ENCODE data around the gene BCAS4. TPM values are rescaled to one million over a fixed set of nuclear protein-coding genes. Genes with fewer than 3 reads are reported as not detected.
A peak's percentile ranks its signal among the peaks of the same experiment; 100 is the strongest.

BCAS4 gene
- total RNA-seq, 4 donors from 2014 or later, result 6.6 to 15.7 (median 13.1) TPM

DNA sequence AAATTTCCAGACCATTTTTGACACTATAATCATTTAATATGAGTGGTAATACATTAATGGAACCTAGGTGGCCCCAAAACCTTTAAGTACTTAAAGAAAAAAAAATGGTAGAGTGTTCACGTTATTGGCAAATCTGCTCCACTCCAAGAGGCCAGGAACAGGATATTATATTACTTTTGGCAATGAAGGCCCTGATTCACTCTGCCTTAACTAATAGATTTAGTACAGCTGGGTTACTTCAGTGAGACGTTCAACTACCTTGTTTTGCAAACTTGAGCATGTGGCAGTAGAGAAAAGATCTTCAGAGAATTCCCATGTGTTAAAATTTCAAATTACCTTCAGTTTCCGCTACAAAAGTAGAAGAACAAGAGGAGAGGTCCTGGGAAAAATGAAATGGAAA, 123.5 kb downstream of the BCAS4 start:
- Histone ChIP-seq H3K4me3 (replicated peaks in 1 of 3) (no peak overlapping the region), H3K27ac (no peak overlapping the region), H3K4me1 (peaks cover 41 to 77% of the 10 kb centered on the region in 2 donors), H3K36me3 (no peaks in the 10 kb centered on the region), H3K27me3 (no peaks in the 10 kb centered on the region), H3K9me3 (no peaks in the 10 kb centered on the region)
- intact Hi-C loops (cut with DNase I), result no loop called here
- TF ChIP-seq, protein P1, sequence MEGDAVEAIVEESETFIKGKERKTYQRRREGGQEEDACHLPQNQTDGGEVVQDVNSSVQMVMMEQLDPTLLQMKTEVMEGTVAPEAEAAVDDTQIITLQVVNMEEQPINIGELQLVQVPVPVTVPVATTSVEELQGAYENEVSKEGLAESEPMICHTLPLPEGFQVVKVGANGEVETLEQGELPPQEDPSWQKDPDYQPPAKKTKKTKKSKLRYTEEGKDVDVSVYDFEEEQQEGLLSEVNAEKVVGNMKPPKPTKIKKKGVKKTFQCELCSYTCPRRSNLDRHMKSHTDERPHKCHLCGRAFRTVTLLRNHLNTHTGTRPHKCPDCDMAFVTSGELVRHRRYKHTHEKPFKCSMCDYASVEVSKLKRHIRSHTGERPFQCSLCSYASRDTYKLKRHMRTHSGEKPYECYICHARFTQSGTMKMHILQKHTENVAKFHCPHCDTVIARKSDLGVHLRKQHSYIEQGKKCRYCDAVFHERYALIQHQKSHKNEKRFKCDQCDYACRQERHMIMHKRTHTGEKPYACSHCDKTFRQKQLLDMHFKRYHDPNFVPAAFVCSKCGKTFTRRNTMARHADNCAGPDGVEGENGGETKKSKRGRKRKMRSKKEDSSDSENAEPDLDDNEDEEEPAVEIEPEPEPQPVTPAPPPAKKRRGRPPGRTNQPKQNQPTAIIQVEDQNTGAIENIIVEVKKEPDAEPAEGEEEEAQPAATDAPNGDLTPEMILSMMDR (IDR thresholded peaks at IDR 0.05), result no peak
- no peak for TF ChIP-seq POLR2A (IDR thresholded peaks at IDR 0.05)
- no peak for DNase-seq
- 61 to 75% methylated on average over 3 of the region's 3 CpGs for WGBS, 2 donors

DNA sequence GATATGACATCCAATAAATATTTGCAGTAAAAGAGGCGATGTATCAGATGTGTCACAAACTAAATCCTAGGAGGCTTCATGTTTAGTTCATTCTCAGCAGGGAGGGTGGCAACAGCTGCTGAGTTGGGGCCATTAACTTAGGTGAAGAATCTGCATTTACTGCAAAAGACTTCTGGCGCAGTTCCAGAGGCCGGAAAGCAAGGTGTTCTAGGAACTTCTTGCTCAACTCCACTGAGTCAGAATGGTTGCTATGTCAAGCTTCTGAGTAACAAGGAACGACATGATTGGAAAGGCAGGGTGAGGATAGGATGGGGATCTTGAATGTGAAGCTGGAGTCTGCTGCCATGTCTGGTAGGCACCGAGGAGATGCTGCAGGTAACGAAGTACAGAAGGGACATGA, 124.7 kb downstream of the BCAS4 start:
- H3K36me3 ChIP-seq, result no peaks in the 10 kb centered on the region
- H3K27ac ChIP-seq, result no peak overlapping the region
- intact Hi-C loops (cut with DNase I), result no loop called here
- H3K27me3 ChIP-seq, result no peaks in the 10 kb centered on the region
- H3K4me3 ChIP-seq (replicated peaks in 1 of 3), result no peak overlapping the region
- peak; percentile 35 to 41 for DNase-seq
- peaks cover 36 to 77% of the 10 kb centered on the region in 2 donors for H3K4me1 ChIP-seq
- 78 to 80% methylated on average over 6 of the region's 6 CpGs for WGBS, 2 donors
- no peak for TF ChIP-seq POLR2A (IDR thresholded peaks at IDR 0.05)
- TF ChIP-seq, protein P1 (IDR thresholded peaks at IDR 0.05), result no peak
- no peaks in the 10 kb centered on the region for H3K9me3 ChIP-seq

DNA sequence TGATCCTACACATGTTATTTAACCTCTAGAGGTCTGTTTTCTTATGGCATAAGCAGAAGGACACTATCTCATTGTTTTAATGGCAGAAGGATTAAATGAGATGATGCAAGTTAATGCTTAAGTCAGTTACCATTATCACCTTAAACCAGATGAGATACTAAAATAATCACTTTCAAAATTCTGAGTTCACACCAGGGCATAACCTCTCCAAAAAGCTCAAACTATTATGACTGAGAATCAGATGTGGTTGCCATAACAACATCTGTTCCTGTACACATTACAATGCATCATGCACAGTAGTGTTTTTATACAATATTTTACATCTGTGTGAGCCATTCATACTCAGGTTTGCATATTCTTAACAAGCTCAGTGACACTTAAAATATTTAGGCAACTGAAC, 126.1 kb downstream of the BCAS4 start:
- TF ChIP-seq, protein P1 (IDR thresholded peaks at IDR 0.05), result no peak
- TF ChIP-seq POLR2A (IDR thresholded peaks at IDR 0.05), result no peak
- intact Hi-C loops (cut with DNase I), result no loop called here
- H3K4me3 ChIP-seq (replicated peaks in 1 of 3), result no peak overlapping the region
- no peak overlapping the region for H3K27ac ChIP-seq
- DNase-seq, result no peak
- no peaks in the 10 kb centered on the region for H3K27me3 ChIP-seq
- peaks cover 44 to 72% of the 10 kb centered on the region in 2 donors for H3K4me1 ChIP-seq
- no peaks in the 10 kb centered on the region for H3K9me3 ChIP-seq
- no peaks in the 10 kb centered on the region for H3K36me3 ChIP-seq

DNA sequence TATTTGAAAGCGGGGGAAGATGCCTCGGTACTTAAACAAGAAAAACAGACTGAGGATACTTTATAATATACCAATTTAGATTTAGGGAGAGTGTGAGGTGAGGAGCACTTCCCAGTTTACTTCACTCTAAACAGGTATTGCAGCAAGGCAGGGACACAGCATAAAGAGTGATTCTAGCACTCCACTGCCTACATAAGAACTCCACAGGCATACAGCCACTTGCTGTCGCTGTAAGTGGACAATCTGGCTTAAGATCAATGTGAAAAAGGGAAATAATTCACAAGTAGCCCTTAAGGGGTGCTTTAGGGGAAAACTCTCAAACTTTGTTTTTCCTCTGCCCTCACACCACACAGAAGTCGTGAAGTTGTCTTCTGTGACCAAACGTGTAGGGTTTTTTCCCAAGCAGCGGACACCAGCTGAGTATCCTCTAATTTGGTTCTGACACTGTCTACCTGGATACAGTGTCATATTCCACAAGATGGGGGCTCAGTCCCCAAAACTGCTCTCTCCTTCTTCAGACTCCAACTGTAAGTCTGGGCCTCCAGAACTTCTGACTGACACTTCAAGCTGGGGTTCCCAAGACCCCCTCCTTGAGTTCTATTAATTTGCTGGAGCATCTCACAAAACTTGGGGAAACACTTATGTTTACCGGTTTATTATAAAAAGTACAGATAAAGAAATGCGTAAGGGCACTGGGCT, 127.1 kb downstream of the BCAS4 start:
- no peak for DNase-seq
- no peak overlapping the region for H3K4me3 ChIP-seq (replicated peaks in 1 of 3)
- intact Hi-C loops (cut with DNase I), result no loop called here
- H3K4me1 ChIP-seq, result peaks cover 40 to 64% of the 10 kb centered on the region in 2 donors
- no peaks in the 10 kb centered on the region for H3K36me3 ChIP-seq
- TF ChIP-seq, protein P1 (IDR thresholded peaks at IDR 0.05), result no peak
- no peak for TF ChIP-seq POLR2A (IDR thresholded peaks at IDR 0.05)
- no peaks in the 10 kb centered on the region for H3K27me3 ChIP-seq
- no peak overlapping the region for H3K27ac ChIP-seq
- no peaks in the 10 kb centered on the region for H3K9me3 ChIP-seq
- WGBS, 2 donors, result 51 to 55% methylated on average over 8 of the region's 8 CpGs

DNA sequence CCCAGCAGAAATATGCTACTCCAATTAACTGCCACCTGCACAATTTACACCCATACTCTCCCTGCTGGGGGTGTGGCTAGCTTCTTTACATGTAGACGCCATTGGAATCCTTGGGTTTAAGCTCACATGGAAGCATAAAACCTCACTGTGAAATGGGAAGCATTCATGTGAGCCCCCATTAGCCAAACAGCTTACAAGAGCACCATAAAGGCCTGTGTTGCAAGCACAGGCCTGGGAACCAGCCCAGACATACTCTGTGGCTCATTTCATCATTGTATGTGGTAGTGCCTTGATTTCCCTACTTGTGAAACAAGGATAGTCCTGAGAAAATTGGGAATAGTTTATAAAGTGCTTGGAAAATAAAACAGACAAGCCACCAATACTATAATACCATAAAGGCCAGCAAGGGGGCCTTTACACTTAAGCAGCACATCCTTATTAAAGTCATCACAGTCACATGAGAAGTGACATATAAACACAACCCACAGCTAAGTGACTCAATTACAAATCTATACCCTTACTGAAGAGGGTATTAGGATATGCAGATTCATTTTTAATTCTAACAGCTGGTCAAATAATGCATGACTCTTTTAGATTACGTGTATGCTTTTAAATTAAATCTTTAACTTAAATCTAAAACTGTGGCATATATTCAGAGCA, 129.5 kb downstream of the BCAS4 start:
- TF ChIP-seq, protein P1 (IDR thresholded peaks at IDR 0.05), result no peak
- no peak for TF ChIP-seq POLR2A (IDR thresholded peaks at IDR 0.05)
- Histone ChIP-seq H3K27ac (no peak overlapping the region), H3K27me3 (no peaks in the 10 kb centered on the region), H3K4me3 (replicated peaks in 1 of 3) (no peak overlapping the region), H3K36me3 (no peaks in the 10 kb centered on the region), H3K9me3 (no peaks in the 10 kb centered on the region), H3K4me1 (peaks cover 45 to 57% of the 10 kb centered on the region in 2 donors)
- WGBS, 2 donors, result 68 to 78% methylated on average over 2 of the region's 2 CpGs
- DNase-seq, result no peak
- intact Hi-C loops (cut with DNase I), result no loop called here

Measured in thyroid gland (tissue), 4 donors.